Thyroid gland (tissue), 4 donors: Measurements from ENCODE around the gene COL27A1.

Source experiments
- POLR2A ChIP-seq, 2 donors: fragments of 450-650 bp; IDR thresholded peaks; one replicate each; pipeline ENCODE4 v1.6.1; 2017; ENCODE audit warnings: antibody characterized with exemption in 2 of 2, mild to moderate bottlenecking in 2 of 2, moderate library complexity in 1 of 2
- TF ChIP-seq, protein P1 (sequence below), 6 experiments: fragments of 200-600 bp in 3 of 6; fragments of 450-650 bp in 3 of 6; sonication (generic) in 3 of 6; IDR thresholded peaks; one replicate each; pipeline ENCODE4 v1.5.1; 2016 to 2019; ENCODE audit warnings: antibody characterized with exemption in 6 of 6, mild to moderate bottlenecking in 2 of 6, inconsistent platforms in 1 of 6, moderate library complexity in 1 of 6

DNA sequence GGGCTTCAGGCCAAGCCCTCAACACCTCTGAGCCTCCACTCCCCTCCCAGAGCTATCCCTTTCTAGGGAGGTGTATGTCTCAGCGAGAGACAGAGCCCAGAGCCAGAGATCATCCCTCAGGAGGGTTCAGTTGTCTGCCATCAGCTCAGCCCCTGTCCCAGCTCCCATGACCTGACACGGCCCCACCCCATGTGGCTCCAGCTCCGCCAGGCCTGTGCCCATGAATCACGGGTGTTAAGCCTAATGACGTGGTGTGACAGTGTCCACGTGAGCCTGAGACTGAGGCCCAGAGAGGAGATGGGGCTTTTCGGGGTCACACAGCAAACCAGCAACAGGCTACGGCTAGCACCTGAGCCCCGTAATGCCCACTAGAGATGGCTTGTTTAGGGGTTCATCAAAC, 106.7 kb downstream of the COL27A1 start:
- TF ChIP-seq, protein P1, sequence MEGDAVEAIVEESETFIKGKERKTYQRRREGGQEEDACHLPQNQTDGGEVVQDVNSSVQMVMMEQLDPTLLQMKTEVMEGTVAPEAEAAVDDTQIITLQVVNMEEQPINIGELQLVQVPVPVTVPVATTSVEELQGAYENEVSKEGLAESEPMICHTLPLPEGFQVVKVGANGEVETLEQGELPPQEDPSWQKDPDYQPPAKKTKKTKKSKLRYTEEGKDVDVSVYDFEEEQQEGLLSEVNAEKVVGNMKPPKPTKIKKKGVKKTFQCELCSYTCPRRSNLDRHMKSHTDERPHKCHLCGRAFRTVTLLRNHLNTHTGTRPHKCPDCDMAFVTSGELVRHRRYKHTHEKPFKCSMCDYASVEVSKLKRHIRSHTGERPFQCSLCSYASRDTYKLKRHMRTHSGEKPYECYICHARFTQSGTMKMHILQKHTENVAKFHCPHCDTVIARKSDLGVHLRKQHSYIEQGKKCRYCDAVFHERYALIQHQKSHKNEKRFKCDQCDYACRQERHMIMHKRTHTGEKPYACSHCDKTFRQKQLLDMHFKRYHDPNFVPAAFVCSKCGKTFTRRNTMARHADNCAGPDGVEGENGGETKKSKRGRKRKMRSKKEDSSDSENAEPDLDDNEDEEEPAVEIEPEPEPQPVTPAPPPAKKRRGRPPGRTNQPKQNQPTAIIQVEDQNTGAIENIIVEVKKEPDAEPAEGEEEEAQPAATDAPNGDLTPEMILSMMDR (IDR thresholded peaks at IDR 0.05), result no peak
- TF ChIP-seq POLR2A (IDR thresholded peaks at IDR 0.05), result no peak
